ENCODE data around the gene JPH3. TPM values are rescaled to one million over a fixed set of nuclear protein-coding genes. Genes with fewer than 3 reads are reported as not detected.
"Not testable (repeated sequence)": the region's sequence is repeated elsewhere in the genome, so short reads cannot be mapped to it uniquely, and the experiment has no call there.

The JPH3 gene
- total RNA-seq, 2 experiments from 2014 or later = 0.07 to 0.12 TPM

DNA sequence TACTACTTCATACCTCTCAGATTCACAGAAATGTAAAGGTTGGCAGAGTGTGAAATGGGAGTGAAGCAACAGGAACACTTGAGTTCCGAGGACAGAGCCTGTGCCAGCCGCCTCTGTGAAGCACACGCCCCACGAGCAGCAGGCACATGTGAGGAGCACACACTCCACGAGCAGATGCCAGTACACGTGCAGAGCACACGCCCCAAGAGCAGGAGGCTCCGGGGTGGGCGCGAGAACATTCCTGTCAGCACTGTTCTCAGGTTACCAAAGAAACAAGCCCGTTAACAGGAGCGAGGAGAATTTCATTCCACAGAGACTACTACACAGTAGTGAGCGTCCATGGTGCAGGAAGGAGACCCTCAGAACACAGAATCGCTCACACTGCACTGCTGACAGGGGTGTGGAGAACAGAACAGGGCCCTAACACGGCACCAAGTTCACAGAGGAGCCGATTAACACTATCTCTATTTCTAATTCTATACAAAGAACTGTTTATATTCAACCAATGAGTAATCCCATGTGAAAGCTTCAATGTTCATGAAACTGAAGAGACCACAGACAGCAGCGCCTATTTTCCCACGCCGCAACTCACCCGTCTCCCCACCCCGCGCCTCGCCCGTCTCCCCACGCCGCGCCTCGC is 123.4 kb downstream of the JPH3 start:
- DNase-seq = no peak
- CTCF ChIA-PET = no interaction called here
- H3K9me3 Mint-ChIP-seq = no peaks in the 10 kb centered on the region

DNA sequence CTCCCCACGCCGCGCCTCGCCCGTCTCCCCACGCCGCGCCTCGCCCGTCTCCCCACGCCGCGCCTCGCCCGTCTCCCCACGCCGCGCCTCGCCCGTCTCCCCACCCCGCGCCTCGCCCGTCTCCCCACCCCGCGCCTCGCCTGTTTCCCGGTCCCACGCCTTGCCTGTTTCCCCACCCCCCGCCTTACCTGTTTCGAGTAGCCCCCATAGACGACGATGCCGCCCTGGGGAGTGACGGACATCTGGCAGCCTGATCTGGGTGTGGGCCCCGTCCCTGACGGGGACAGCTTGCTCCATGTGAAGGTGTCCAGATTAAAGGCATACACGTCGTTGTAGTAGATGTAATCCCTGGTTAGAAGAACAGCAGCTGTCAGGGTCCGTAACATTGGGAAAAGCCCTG is 124.3 kb downstream of the JPH3 start:
- peaks cover 47% of the 10 kb centered on the region for H3K36me3 Mint-ChIP-seq
- H3K9me3 Mint-ChIP-seq; H3K27me3 Mint-ChIP-seq; DNase-seq; POLR2A ChIA-PET; CTCF ChIA-PET; H3K27ac Mint-ChIP-seq; H3K4me1 Mint-ChIP-seq (ENCODE audit: low read depth); intact Hi-C loops (cut with micrococcal nuclease); H3K4me3 Mint-ChIP-seq: not testable (repeated sequence)

More for the DNA sequence above, 123.4 kb downstream of the JPH3 start:
- Mint-ChIP-seq H3K27ac (no peak overlapping the region), H3K4me3 (no peak overlapping the region), H3K36me3 (peaks cover 41% of the 10 kb centered on the region), H3K4me1 (ENCODE audit: low read depth) (no peaks in the 10 kb centered on the region), H3K27me3 (no peaks in the 10 kb centered on the region)
- intact Hi-C loops (cut with micrococcal nuclease) = no loop called here
- POLR2A ChIA-PET = no interaction called here

GRCh38 chr16:87727346-87727745 is 125.0 kb downstream of the JPH3 start:
- Mint-ChIP-seq H3K4me1 (ENCODE audit: low read depth) (no peaks in the 10 kb centered on the region), H3K36me3 (peaks cover 46% of the 10 kb centered on the region), H3K9me3 (no peaks in the 10 kb centered on the region), H3K4me3 (no peak overlapping the region), H3K27me3 (no peaks in the 10 kb centered on the region), H3K27ac (no peak overlapping the region)
- ChIA-PET CTCF (no interaction called here), POLR2A (no interaction called here)
- no peak for DNase-seq
- intact Hi-C loops (cut with micrococcal nuclease) = no loop called here

- Mint-ChIP-seq H3K36me3 (peaks cover 45% of the 10 kb centered on the region), H3K27me3 (no peaks in the 10 kb centered on the region), H3K4me1 (ENCODE audit: low read depth) (peaks cover 1% of the 10 kb centered on the region), H3K4me3 (no peak overlapping the region), H3K9me3 (no peaks in the 10 kb centered on the region), H3K27ac (no peak overlapping the region)
- intact Hi-C loops (cut with micrococcal nuclease) = no loop called here
- POLR2A ChIA-PET = no interaction called here
- DNase-seq = no peak
- CTCF ChIA-PET = no interaction called here
Measured at GRCh38 chr16:87728026-87728425, 125.7 kb downstream of the JPH3 start.

GRCh38 chr16:87729266-87729954 is 127.1 kb downstream of the JPH3 start:
- Mint-ChIP-seq H3K4me1 (ENCODE audit: low read depth) (peaks cover 10% of the 10 kb centered on the region), H3K27me3 (no peaks in the 10 kb centered on the region), H3K9me3 (no peaks in the 10 kb centered on the region), H3K36me3 (peaks cover 40% of the 10 kb centered on the region), H3K4me3 (no peak overlapping the region), H3K27ac (no peak overlapping the region)
- no peak for DNase-seq
- intact Hi-C loops (cut with micrococcal nuclease) = no loop called here
- POLR2A ChIA-PET = no interaction called here
- CTCF ChIA-PET = no interaction called here

- no peak for DNase-seq
- ChIA-PET POLR2A (interaction anchor here (0.6 kb wide), 1 partner anchor 18 kb away, joined by 3 read pairs; no protein-coding TSS in a partner anchor), CTCF (no interaction called here)
- Mint-ChIP-seq H3K9me3 (no peaks in the 10 kb centered on the region), H3K27ac (no peak overlapping the region), H3K27me3 (no peaks in the 10 kb centered on the region), H3K36me3 (peaks cover 35% of the 10 kb centered on the region), H3K4me3 (no peak overlapping the region), H3K4me1 (ENCODE audit: low read depth) (peaks cover 13% of the 10 kb centered on the region)
- intact Hi-C loops (cut with micrococcal nuclease) = no loop called here
Measured at GRCh38 chr16:87731607-87732006, 129.3 kb downstream of the JPH3 start.

GRCh38 chr16:87733190-87733589 is 130.9 kb downstream of the JPH3 start:
- intact Hi-C loops (cut with micrococcal nuclease) = no loop called here
- no peak overlapping the region for H3K27ac Mint-ChIP-seq
- H3K9me3 Mint-ChIP-seq = no peaks in the 10 kb centered on the region
- CTCF ChIA-PET = interaction anchor here (1.6 kb wide), 1 partner anchor 35 kb away, joined by 5 read pairs; no protein-coding TSS in a partner anchor
- POLR2A ChIA-PET = no interaction called here
- peaks cover 27% of the 10 kb centered on the region for H3K36me3 Mint-ChIP-seq
- peaks cover 13% of the 10 kb centered on the region for H3K4me1 Mint-ChIP-seq (ENCODE audit: low read depth)
- DNase-seq = peak; percentile 14
- H3K27me3 Mint-ChIP-seq = no peaks in the 10 kb centered on the region
- H3K4me3 Mint-ChIP-seq = no peak overlapping the region

- Mint-ChIP-seq H3K27ac (no peak overlapping the region), H3K9me3 (no peaks in the 10 kb centered on the region), H3K36me3 (peaks cover 19% of the 10 kb centered on the region), H3K4me3 (no peak overlapping the region), H3K4me1 (ENCODE audit: low read depth) (peaks cover 13% of the 10 kb centered on the region), H3K27me3 (no peaks in the 10 kb centered on the region)
- ChIA-PET POLR2A (no interaction called here), CTCF (interaction anchor here (1.4 kb wide), 1 partner anchor 13 kb away, joined by 3 read pairs; no protein-coding TSS in a partner anchor)
- DNase-seq = no peak
- intact Hi-C loops (cut with micrococcal nuclease) = no loop called here
Measured at GRCh38 chr16:87734644-87735043, 132.3 kb downstream of the JPH3 start.

DNA sequence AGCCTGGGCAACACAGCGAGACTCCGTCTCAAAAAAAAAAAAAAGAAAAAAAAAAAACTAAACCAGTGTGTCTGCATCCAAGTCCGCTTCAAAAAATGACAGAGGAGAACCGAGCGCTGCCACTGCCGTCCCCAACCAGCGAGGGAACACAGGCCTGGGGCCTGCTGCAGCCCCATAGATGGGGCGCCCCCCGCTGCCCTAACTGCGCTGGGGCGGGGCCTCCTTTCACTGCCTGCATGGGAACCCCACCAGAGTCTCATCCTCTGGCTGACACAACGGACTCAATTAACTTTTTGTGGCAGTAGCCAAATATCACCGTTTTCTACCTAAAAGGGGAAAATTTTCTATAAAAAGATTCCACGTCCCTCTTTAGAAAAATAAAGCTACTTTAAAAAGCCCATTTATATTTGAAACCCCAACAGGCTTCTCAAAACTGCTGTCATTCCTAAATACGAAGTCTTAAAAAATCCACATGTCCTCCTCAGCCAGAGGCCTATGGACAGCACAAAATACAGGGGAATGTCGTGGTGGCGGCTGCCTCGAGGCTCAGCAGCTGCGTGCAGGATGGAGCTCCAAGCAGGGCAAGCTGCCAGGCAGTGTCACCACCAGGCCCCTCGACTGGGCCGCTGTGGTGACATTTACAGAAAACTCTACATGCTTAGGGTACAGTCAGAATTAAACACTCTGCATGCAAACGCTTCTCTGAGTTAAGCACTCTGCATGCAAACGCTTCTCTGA is 133.1 kb downstream of the JPH3 start:
- H3K27me3 Mint-ChIP-seq = no peaks in the 10 kb centered on the region
- no peaks in the 10 kb centered on the region for H3K9me3 Mint-ChIP-seq
- ChIA-PET POLR2A (no interaction called here), CTCF (no interaction called here)
- no peak overlapping the region for H3K27ac Mint-ChIP-seq
- H3K4me1 Mint-ChIP-seq (ENCODE audit: low read depth) = peaks cover 13% of the 10 kb centered on the region
- H3K36me3 Mint-ChIP-seq = peaks cover 19% of the 10 kb centered on the region
- intact Hi-C loops (cut with micrococcal nuclease) = no loop called here
- DNase-seq = no peak
- H3K4me3 Mint-ChIP-seq = no peak overlapping the region

GRCh38 chr16:87736008-87736382 is 133.7 kb downstream of the JPH3 start:
- CTCF ChIA-PET = no interaction called here
- Mint-ChIP-seq H3K4me3 (no peak overlapping the region), H3K36me3 (peaks cover 18% of the 10 kb centered on the region), H3K27me3 (no peaks in the 10 kb centered on the region), H3K4me1 (ENCODE audit: low read depth) (peaks cover 15% of the 10 kb centered on the region), H3K9me3 (no peaks in the 10 kb centered on the region), H3K27ac (no peak overlapping the region)
- DNase-seq = no peak
- intact Hi-C loops (cut with micrococcal nuclease) = no loop called here
- POLR2A ChIA-PET = no interaction called here

GRCh38 chr16:87739801-87740200 is 137.5 kb downstream of the JPH3 start:
- ChIA-PET POLR2A (no interaction called here), CTCF (no interaction called here)
- no peak for DNase-seq
- Mint-ChIP-seq H3K27me3 (no peaks in the 10 kb centered on the region), H3K9me3 (no peaks in the 10 kb centered on the region), H3K27ac (no peak overlapping the region), H3K4me3 (no peak overlapping the region), H3K36me3 (peaks cover 21% of the 10 kb centered on the region), H3K4me1 (ENCODE audit: low read depth) (peaks cover 2% of the 10 kb centered on the region)
- intact Hi-C loops (cut with micrococcal nuclease) = no loop called here

- H3K36me3 Mint-ChIP-seq = peaks cover 25% of the 10 kb centered on the region
- intact Hi-C loops (cut with micrococcal nuclease) = no loop called here
- no peak overlapping the region for H3K27ac Mint-ChIP-seq
- peaks cover 2% of the 10 kb centered on the region for H3K4me1 Mint-ChIP-seq (ENCODE audit: low read depth)
- ChIA-PET POLR2A (no interaction called here), CTCF (no interaction called here)
- H3K4me3 Mint-ChIP-seq = no peak overlapping the region
- H3K27me3 Mint-ChIP-seq = no peaks in the 10 kb centered on the region
- DNase-seq = no peak
- no peaks in the 10 kb centered on the region for H3K9me3 Mint-ChIP-seq
Measured at GRCh38 chr16:87740441-87740840, 138.1 kb downstream of the JPH3 start.
